ENCODE results near the gene TADA2B. TPM values are rescaled to one million over a fixed set of nuclear protein-coding genes. Genes with fewer than 3 reads are reported as not detected.

The TADA2B gene
- 10 to 100 TPM; 17.5 to 26.6 (median 23.9) TPM for total RNA-seq

GRCh38 chr4:7043284-7044136 is at the start of gene TADA2B:
Gene TADA2B, plus strand, starts transcription at chr4:7043372. Its CDS starts 208 bp downstream, at chr4:7043580.
- H3K9me3 ChIP-seq, result no peaks in the 10 kb centered on the region
- H3K36me3 ChIP-seq, result no peaks in the 10 kb centered on the region
- H3K27me3 ChIP-seq, result no peaks in the 10 kb centered on the region
- peak in 1 of 2 donors; percentile 79 for DNase-seq (ENCODE audit: low spot score in 2 of 2)
- H3K4me3 ChIP-seq, result peak within 1 kb of the TSS; percentile 91
- under 1% methylated on average over 34 of the region's 119 CpGs for WGBS
- peaks cover 48% of the 10 kb centered on the region for H3K4me1 ChIP-seq
- peak within 1 kb of the TSS; percentile 92 for H3K27ac ChIP-seq
- TF ChIP-seq CTCF (IDR thresholded peaks at IDR 0.05), result no peak
- TF ChIP-seq EP300 (IDR thresholded peaks at IDR 0.05), result no peak
- TF ChIP-seq POLR2A (IDR thresholded peaks at IDR 0.05), result no peak
- TF ChIP-seq POLR2AphosphoS5 (IDR thresholded peaks at IDR 0.05), result peak in 1 of 3 donors; percentile 16

GRCh38 chr4:6996481-6996880 is 46.7 kb upstream of the TADA2B start:
- no peak overlapping the region for H3K27ac ChIP-seq
- H3K9me3 ChIP-seq, result no peaks in the 10 kb centered on the region
- H3K36me3 ChIP-seq, result peaks cover 70% of the 10 kb centered on the region
- no peaks in the 10 kb centered on the region for H3K27me3 ChIP-seq
- 94% methylated on average over 12 of the region's 12 CpGs for WGBS
- H3K4me3 ChIP-seq, result no peak overlapping the region
- TF ChIP-seq CTCF (IDR thresholded peaks at IDR 0.05) (no peak), POLR2AphosphoS5 (IDR thresholded peaks at IDR 0.05) (no peak), POLR2A (IDR thresholded peaks at IDR 0.05) (no peak), EP300 (IDR thresholded peaks at IDR 0.05) (no peak)
- peaks cover 29% of the 10 kb centered on the region for H3K4me1 ChIP-seq
- no peak for DNase-seq (ENCODE audit: low spot score in 2 of 2)

GRCh38 chr4:6999172-7000086 is 43.7 kb upstream of the TADA2B start:
- H3K36me3 ChIP-seq, result peaks cover 88% of the 10 kb centered on the region
- H3K9me3 ChIP-seq, result no peaks in the 10 kb centered on the region

GRCh38 chr4:7000421-7001176 is 42.6 kb upstream of the TADA2B start:
- no peak for DNase-seq (ENCODE audit: low spot score in 2 of 2)
- WGBS, result 91% methylated on average over 14 of the region's 18 CpGs
- H3K27ac ChIP-seq, result no peak overlapping the region
- no peak for TF ChIP-seq CTCF (IDR thresholded peaks at IDR 0.05)
- no peak for TF ChIP-seq POLR2A (IDR thresholded peaks at IDR 0.05)
- no peak for TF ChIP-seq EP300 (IDR thresholded peaks at IDR 0.05)
- no peak for TF ChIP-seq POLR2AphosphoS5 (IDR thresholded peaks at IDR 0.05)
- H3K4me3 ChIP-seq, result no peak overlapping the region
- H3K27me3 ChIP-seq, result no peaks in the 10 kb centered on the region
- H3K4me1 ChIP-seq, result peaks cover 23% of the 10 kb centered on the region
- peaks cover 84% of the 10 kb centered on the region for H3K36me3 ChIP-seq
- no peaks in the 10 kb centered on the region for H3K9me3 ChIP-seq

More at GRCh38 chr4:6999172-7000086, 43.7 kb upstream of the TADA2B start:
- TF ChIP-seq POLR2AphosphoS5 (IDR thresholded peaks at IDR 0.05) (peak in 1 of 3 donors; percentile 59), CTCF (IDR thresholded peaks at IDR 0.05) (no peak)
- no peak overlapping the region for H3K4me3 ChIP-seq
- H3K27me3 ChIP-seq, result no peaks in the 10 kb centered on the region
- no peak for DNase-seq (ENCODE audit: low spot score in 2 of 2)
- H3K4me1 ChIP-seq, result peaks cover 23% of the 10 kb centered on the region
- peak overlapping the region; percentile 79 for H3K27ac ChIP-seq
- 76% methylated on average over 13 of the region's 14 CpGs for WGBS

Data from suprapubic skin (tissue), 4 donors.